ENCODE data around the gene DUXA.

Gene DUXA

GRCh38 chr19:57110592-57111328 lies 56.5 kb downstream of the DUXA start:
- H3K27ac ChIP-seq: no peak overlapping the region
- H3K4me3 ChIP-seq: no peak overlapping the region

GRCh38 chr19:57106722-57107235 lies 60.5 kb downstream of the DUXA start:
- H3K4me3 ChIP-seq: no peak overlapping the region
- H3K27ac ChIP-seq: no peak overlapping the region

DNA sequence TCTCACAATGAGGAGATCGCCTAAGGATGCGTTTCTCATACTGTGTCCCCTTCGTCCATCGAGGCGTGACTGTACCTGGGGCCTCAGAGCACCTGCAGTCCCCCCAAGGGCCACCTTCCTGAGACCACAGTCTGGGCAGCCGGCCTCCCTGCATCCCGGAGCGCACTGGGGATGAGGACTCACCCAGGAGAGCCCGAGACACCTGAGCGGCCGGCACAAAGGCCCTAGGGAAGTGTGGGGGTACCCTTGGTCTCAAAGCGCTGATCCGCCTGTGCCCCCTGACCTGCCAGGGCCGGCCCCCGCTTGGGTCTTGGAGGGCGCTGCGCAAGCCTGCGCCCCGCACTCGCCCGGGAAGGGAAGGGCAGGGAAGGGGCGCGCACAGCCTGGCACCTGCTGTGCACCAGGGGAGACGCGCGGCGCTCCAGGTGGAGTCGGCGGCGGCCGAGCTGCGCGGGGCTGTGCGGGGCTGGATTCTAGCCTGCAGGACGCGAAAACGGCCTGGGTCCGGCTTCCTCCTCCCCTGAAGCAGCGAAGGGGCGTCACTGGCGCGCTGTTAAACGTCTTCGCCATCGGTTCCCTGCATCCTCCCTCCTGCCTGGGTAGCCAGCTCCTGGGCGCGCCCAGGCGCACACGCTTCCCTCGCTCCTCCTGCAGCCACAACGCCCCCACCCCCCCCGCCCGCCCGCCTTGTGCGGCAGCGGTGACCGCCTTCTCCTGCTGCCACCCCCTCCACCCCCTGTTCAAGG lies 61.1 kb downstream of the DUXA start:
- Histone ChIP-seq H3K27ac (no peak overlapping the region), H3K4me3 (no peak overlapping the region)

All from skin epidermis (tissue), 12 donors.